Caco-2 (cell line): ENCODE results near the gene AP2A2. TPM values are rescaled to one million over a fixed set of nuclear protein-coding genes. Genes with fewer than 3 reads are reported as not detected.

Experiments
- BruUV-seq: library from RNA; stranded (reverse); fragments of 400-500 nt; replicated peaks from 2 replicates; lab custom pipeline; 2021; lab: Mats Ljungman, UMichigan
- CTCF ChIA-PET: fragments of 300-600 bp; sonication (Branson Sonifier 250); formaldehyde crosslinking; loops from one replicate; lab custom pipeline; 2022; ENCODE audit warnings: antibody characterized with exemption; lab: Charles Lee
- POLR2A ChIA-PET: fragments of 300-600 bp; sonication (Branson Sonifier 250); formaldehyde crosslinking; loops from one replicate; lab custom pipeline; 2022; ENCODE audit warnings: antibody characterized with exemption; lab: Charles Lee
- DNase-seq, 2 experiments: peaks; one replicate each; pipeline versions ENCODE4 v3.0.0 to v3.0.0-alpha.2; 2020 to 2022
- H3K27me3 ChIP-seq: replicated peaks from 2 replicates; pipeline ENCODE4 v1.6.0; 2011; ENCODE audit warnings: low read length; ENCODE audit not compliant: control insufficient read depth, insufficient read depth
- H3K36me3 ChIP-seq: 2 replicates; pipeline ENCODE4 v1.5.1; 2011; ENCODE audit warnings: low read length; ENCODE audit not compliant: control insufficient read depth, insufficient read depth
- H3K4me1 ChIP-seq: fragments of 250-450 bp; sonication (Bioruptor Pico); 2 replicates; pipeline ENCODE4 v1.5.1; 2020; ENCODE audit warnings: mild to moderate bottlenecking
- H3K4me3 ChIP-seq: 2 replicates; pipeline ENCODE4 v1.5.1; 2011; ENCODE audit warnings: low read depth, mild to moderate bottlenecking, control low read depth, low read length
- H3K9me3 ChIP-seq: fragments of 250-450 bp; sonication (Bioruptor Pico); 2 replicates; pipeline ENCODE4 v1.5.1; 2020; ENCODE audit warnings: mild to moderate bottlenecking, moderate library complexity
- H3K27ac Mint-ChIP-seq: one replicate; pipeline ENCODE4 v1.8.0; 2022; ENCODE audit warnings: mixed read lengths; ENCODE audit not compliant: unreplicated experiment
- H3K27me3 Mint-ChIP-seq: one replicate; pipeline ENCODE4 v1.8.0; 2022; ENCODE audit warnings: mixed read lengths; ENCODE audit not compliant: insufficient read depth, unreplicated experiment
- H3K36me3 Mint-ChIP-seq: one replicate; pipeline ENCODE4 v1.8.0; 2022; ENCODE audit warnings: mild to moderate bottlenecking, mixed read lengths; ENCODE audit not compliant: insufficient read depth, unreplicated experiment
- H3K4me1 Mint-ChIP-seq: one replicate; pipeline ENCODE4 v1.8.0; 2022; ENCODE audit warnings: low read depth, mixed read lengths; ENCODE audit not compliant: unreplicated experiment
- H3K4me3 Mint-ChIP-seq: one replicate; pipeline ENCODE4 v1.8.0; 2022; ENCODE audit warnings: mild to moderate bottlenecking, moderate library complexity, mixed read lengths; ENCODE audit not compliant: unreplicated experiment
- H3K9me3 Mint-ChIP-seq: one replicate; pipeline ENCODE4 v1.8.0; 2022; ENCODE audit warnings: mixed read lengths; ENCODE audit not compliant: unreplicated experiment
- CTCF ChIP-seq, 2 experiments: fragments of 200-600 bp in 1 of 2; IDR thresholded peaks; 1 replicate in 1 of 2; 2 replicates in 1 of 2; pipeline versions ENCODE4 v1.5.1 to v1.8.0; 2011 to 2022; ENCODE audit warnings: antibody characterized with exemption in 1 of 2, control low read depth in 1 of 2, inconsistent platforms in 1 of 2, low read depth in 1 of 2, low read length in 1 of 2, mild to moderate bottlenecking in 1 of 2, moderate library complexity in 1 of 2; ENCODE audit not compliant: insufficient read depth in 1 of 2, severe bottlenecking in 1 of 2, unreplicated experiment in 1 of 2
- intact Hi-C: fragments of 100-400 bp; cut with micrococcal nuclease; formaldehyde crosslinking; loops from one replicate; pipeline ENCODE4 v1.10.0; 2022; ENCODE audit not compliant: unreplicated experiment
- total RNA-seq: library from RNA; stranded (reverse); gene quantifications from 2 replicates; pipeline ENCODE4 v1.2.3, GENCODE V29; 2022

AP2A2 gene
- total RNA-seq, 1 experiment from 2014 or later = 130 TPM

- TF ChIP-seq CTCF (IDR thresholded peaks at IDR 0.05; ENCODE audit: insufficient read depth in 1 of 2, low read depth in 1 of 2, low read length in 1 of 2, severe bottlenecking in 1 of 2, unreplicated experiment in 1 of 2) = peak in 1 of 2 experiments; percentile 40
- H3K27ac Mint-ChIP-seq = no peak overlapping the region
- no peaks in the 10 kb centered on the region for H3K4me1 ChIP-seq
- BruUV-seq = no TSS peak
- DNase-seq = peak in 1 of 2 experiments; percentile 64
- no peaks in the 10 kb centered on the region for H3K9me3 ChIP-seq
- H3K9me3 Mint-ChIP-seq = no peaks in the 10 kb centered on the region
- H3K4me3 ChIP-seq = no peak overlapping the region
- intact Hi-C loops = loop anchor here (5.0 kb wide), 1 partner anchor 149 kb away; no protein-coding TSS in a partner anchor
- ChIA-PET CTCF (interaction anchor here (1.0 to 1.9 kb wide), 7 partner anchors 12 to 152 kb away, joined by 3 to 7 read pairs (median 6); partner anchors contain the start of gene CHID1), POLR2A (no interaction called here)
- H3K4me3 Mint-ChIP-seq = no peak overlapping the region
- H3K4me1 Mint-ChIP-seq = no peaks in the 10 kb centered on the region
- H3K36me3 ChIP-seq = peaks cover 8% of the 10 kb centered on the region
- H3K27me3 Mint-ChIP-seq = no peaks in the 10 kb centered on the region
- no peaks in the 10 kb centered on the region for H3K27me3 ChIP-seq
- peaks cover 42% of the 10 kb centered on the region for H3K36me3 Mint-ChIP-seq
These were observed 27.0 kb upstream of the AP2A2 start for GRCh38 chr11:898540-899190.

- H3K9me3 Mint-ChIP-seq = no peaks in the 10 kb centered on the region
- Histone ChIP-seq H3K36me3 (peaks cover 9% of the 10 kb centered on the region), H3K9me3 (no peaks in the 10 kb centered on the region), H3K4me3 (no peak overlapping the region), H3K4me1 (no peaks in the 10 kb centered on the region), H3K27me3 (no peaks in the 10 kb centered on the region)
- POLR2A ChIA-PET = no interaction called here
- CTCF ChIA-PET = no interaction called here
- DNase-seq = no peak
- TF ChIP-seq CTCF (IDR thresholded peaks at IDR 0.05; ENCODE audit: insufficient read depth in 1 of 2, low read depth in 1 of 2, low read length in 1 of 2, severe bottlenecking in 1 of 2, unreplicated experiment in 1 of 2) = no peak
- intact Hi-C loops = loop anchor here (5.0 kb wide), 1 partner anchor 148 kb away; no protein-coding TSS in a partner anchor
- no peak overlapping the region for H3K4me3 Mint-ChIP-seq
- no peaks in the 10 kb centered on the region for H3K4me1 Mint-ChIP-seq
- peaks cover 50% of the 10 kb centered on the region for H3K36me3 Mint-ChIP-seq
- no TSS peak for BruUV-seq
- H3K27me3 Mint-ChIP-seq = no peaks in the 10 kb centered on the region
- H3K27ac Mint-ChIP-seq = no peak overlapping the region
These were observed 25.9 kb upstream of the AP2A2 start for GRCh38 chr11:899724-900123.

- intact Hi-C loops = no loop called here
- H3K4me1 Mint-ChIP-seq = no peaks in the 10 kb centered on the region
- H3K36me3 Mint-ChIP-seq = peaks cover 55% of the 10 kb centered on the region
- Histone ChIP-seq H3K27me3 (no peaks in the 10 kb centered on the region), H3K9me3 (no peaks in the 10 kb centered on the region), H3K4me3 (no peak overlapping the region), H3K4me1 (no peaks in the 10 kb centered on the region), H3K36me3 (peaks cover 9% of the 10 kb centered on the region)
- CTCF ChIA-PET = no interaction called here
- no peaks in the 10 kb centered on the region for H3K9me3 Mint-ChIP-seq
- H3K27me3 Mint-ChIP-seq = no peaks in the 10 kb centered on the region
- H3K4me3 Mint-ChIP-seq = no peak overlapping the region
- no peak overlapping the region for H3K27ac Mint-ChIP-seq
- BruUV-seq = no TSS peak
- no peak for TF ChIP-seq CTCF (IDR thresholded peaks at IDR 0.05; ENCODE audit: insufficient read depth in 1 of 2, low read depth in 1 of 2, low read length in 1 of 2, severe bottlenecking in 1 of 2, unreplicated experiment in 1 of 2)
- POLR2A ChIA-PET = no interaction called here
- no peak for DNase-seq
These were observed 25.1 kb upstream of the AP2A2 start for GRCh38 chr11:900545-900944.
